ENCODE results near the gene IGLL1. TPM values are rescaled to one million over a fixed set of nuclear protein-coding genes. Genes with fewer than 3 reads are reported as not detected.
"Not testable (repeated sequence)": the region's sequence is repeated elsewhere in the genome, so short reads cannot be mapped to it uniquely, and the experiment has no call there.

IGLL1 gene
- total RNA-seq, 1 experiment from 2014 or later, result not detected

DNA sequence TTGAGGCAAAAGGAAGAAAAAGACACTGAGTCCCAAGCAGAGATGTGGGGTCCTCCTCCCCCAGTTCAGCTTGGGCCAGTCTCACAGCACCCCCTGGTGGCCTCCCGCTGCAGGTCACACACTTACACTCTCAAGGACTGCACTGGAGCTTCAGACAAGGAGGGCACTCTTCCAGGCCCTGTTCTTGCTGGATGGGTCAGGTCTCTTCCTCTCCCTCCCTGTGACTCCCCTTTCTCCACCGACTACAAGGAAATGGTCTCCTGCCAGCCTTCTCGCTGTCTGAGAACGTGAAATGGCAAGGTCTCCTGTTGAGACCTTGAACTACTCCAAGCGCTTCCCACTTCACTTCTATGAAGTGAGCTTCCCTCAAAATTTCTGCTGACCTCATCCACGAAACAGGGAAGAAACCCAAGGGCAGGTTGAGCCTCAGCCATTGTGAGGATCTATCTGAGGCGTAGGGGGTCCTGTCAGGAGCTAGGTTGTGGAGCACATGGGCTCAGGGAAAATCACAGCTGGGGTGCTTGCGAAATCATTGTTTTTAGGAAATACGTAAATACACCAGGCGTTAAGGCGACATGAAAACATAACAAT lies 11.2 kb upstream of the IGLL1 start:
- DNase-seq (ENCODE audit: low spot score), result peak; percentile 49

DNA sequence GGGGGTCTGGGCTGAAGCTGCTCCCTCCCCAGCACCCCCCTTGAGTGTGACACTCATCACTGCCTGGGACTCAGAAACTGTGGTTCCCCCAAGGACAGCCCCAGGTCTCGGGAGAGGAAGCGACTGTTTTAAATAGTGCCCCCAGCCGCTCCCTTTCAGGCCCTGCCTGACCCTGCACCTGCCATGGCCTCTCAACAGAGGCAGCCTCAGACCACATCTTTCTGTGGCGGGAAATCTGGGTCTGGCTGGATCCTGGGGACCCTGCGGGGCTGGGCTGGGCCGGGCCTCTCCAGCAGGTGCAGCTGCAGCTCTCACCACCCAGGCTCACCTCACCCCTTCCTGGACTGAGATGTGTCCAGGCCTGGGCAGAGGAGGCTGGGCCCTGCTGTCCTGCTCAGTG lies 3.7 kb upstream of the IGLL1 start:
- no peak for DNase-seq (ENCODE audit: low spot score)

DNA sequence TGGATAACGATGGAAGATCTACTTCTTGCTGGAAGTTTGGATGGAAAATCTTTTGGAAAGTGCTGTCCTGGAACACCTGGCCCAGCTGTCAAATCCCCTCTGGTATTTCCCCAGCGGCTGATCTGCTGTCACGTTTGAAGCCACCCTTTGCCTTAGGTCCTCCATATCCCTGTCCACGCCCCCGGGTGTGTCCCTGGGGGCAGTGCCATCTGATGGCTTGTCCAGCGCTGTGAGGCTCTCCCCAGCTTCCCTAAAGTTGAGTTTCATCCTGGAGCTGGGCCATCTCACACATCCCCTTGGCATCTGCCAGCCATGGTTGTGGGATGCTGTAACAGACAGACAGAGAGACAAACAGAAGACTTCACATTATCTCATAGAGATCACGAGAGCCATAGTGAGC lies 3.1 kb upstream of the IGLL1 start:
- no peak for DNase-seq (ENCODE audit: low spot score)

DNA sequence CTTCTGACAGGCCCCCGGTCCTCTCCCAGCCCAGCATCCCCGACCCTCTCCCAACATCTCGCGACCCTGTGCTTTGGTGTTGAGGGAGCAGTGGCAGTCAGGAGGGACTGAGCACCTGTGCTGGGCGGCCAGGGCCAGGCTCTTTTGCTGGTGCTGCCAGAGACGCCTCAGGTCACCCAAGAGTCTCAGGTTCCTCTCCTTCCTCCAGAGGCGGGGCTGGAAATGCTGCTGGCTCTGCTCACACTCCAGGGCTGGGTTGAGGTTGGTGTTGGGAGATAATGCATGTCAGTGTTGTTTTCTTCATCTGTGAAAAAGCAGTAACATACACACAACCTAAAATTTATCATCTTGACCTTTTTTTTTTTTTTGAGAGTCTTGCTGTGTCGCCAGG lies 1.2 kb upstream of the IGLL1 start:
- no peak for DNase-seq (ENCODE audit: low spot score)

DNA sequence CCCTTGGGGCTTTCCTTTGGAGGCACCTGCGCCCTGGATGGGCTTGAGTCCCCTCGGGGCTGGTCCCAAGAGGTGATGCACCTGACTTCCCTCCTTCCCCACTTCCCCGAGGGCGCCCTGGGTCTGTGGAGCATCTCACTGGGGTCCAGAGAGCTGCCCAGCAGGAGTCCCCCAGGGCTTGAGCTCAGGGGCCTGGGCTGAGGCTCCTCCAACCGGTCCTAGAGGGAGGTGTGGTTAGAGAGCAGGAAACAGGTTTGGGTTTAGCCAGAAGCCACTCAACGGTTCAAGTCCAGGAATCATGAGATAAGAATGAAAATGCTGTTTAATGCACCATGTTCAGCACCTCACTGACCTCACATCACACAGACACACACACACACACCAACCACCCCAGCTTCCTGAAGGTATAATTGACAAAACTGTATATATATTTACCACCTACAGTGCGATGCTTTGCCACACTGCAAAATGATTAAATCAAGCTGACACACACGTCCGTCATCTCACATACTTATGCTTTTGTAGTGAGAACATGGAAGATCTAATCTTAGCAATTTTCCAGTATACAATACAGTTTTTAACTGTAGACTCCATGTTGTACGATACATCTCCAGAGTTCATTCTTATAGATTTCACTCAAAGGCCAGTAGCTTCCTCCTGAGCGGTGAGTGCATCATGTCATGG lies 628 bp upstream of the IGLL1 start:
- DNase-seq (ENCODE audit: low spot score), result no peak

DNA sequence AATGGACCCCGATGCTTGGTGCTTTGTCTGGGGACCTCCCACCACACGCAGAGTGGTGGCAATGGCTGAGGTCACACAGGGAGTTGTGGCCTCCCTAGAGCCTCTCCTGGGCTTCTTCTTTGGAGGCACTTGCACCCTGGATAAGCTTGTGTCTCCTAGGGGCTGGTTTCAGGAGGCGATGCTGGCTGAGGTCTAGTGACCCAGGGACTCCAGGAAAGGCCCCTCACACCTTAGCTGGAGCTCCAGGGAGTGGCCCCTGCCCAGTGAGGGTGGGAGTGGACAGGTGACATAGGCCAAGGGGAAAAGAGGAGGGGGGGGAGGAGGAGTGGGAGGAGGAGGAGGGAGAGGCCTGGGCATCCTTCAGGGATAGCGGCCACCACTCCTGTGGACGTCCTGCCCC lies 810 bp downstream of the IGLL1 start:
- no peak for DNase-seq (ENCODE audit: low spot score)

DNA sequence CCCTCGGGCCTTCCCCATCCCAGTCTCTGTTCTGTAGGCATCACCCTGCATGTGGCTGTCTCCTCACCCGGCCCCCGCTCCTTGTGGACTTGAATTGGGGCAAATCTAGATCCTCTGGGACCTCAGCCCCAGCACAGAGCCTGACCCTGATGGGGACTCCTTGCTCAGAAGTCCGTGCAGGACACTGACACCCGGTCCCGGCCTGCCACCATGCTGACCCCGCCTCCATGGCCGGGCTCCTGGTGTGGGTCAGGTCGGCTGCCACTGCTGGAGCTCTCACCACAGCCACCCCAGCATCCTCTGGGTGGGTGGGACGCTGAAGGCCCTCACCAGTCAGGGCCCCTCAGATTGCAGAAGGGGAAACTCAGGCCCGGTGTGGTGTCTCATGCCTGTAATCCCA lies 1.8 kb downstream of the IGLL1 start:
- no peak for DNase-seq (ENCODE audit: low spot score)

DNA sequence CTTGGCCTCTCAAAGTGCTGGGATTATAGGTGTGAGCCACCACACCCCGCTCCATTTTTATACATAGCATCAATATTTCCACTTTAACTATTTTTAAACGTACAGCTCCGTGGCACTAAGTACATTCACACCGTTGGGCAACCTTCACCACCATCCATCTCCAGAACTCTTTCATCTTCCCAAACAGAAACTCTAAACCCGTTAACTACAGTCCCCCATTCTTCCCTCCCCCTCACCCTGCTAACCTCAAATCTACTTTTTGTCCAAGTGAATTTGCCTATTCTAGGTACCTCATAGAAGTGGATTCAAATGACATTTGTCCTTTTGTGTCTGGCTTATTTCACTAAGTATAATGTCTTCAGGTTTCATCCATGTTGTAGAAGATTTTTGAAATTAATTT lies 3.4 kb downstream of the IGLL1 start:
- DNase-seq (ENCODE audit: low spot score), result no peak

DNA sequence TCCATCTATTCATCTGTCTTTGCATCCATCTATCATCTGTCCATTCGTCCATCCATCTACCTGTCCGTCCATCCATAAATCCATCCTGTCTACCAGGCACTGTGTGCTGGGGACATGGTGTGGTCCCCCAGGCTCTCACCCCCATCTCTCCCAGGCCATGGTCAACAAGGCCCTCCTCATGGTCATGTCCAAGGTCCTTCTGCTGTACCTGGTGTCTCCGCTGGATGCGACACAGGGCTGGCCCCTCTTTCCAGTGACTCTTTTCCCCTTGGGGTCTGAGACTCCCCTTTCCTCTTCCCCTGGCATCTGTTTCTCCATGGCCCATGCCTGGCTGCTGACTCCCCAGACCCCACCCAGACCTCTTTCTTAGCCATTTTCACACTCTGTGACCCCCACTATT lies 4.5 kb downstream of the IGLL1 start:
- DNase-seq (ENCODE audit: low spot score), result no peak

DNA sequence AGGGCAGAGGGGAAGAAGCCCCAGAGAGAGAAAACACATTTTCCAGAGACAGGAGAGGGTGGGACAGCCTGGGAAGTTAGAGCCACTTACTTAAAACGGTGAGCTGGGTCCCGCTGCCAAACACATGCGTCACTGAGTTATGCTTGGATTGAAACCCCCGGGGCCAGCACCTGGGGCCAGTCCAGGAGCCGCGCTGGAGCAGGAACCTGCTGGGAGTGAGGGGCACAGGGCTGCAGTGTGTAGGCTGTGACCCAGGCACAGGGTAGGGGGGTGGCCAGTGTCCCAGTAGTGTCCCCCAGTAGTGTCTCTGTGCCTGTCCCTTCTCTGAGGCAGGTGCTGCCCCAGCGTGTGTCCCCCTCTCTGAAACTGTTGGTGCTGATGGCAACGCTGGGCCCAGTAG lies 5.2 kb downstream of the IGLL1 start:
- DNase-seq (ENCODE audit: low spot score), result no peak

DNA sequence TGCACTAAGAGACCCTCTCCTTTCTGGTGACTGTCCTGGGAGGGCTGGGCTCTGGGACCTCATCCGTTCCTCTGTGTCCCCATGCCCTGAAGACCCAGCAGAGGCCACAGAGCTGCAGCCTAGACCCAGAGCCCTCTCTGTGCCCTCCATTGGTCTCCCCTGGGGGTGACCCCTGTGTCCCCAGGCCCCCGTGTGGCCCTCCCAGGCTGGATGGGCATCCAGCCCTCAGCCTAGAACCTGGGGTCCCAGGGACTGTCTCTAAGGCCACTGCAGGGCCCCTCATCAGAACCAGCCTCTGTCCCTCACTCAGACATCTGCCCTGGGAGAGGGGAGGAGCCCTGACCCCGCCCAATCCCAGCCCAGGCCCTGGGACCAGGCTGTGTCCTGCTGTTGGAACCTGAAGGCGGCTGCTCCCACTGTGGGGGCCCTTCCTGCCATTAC lies 5.7 kb downstream of the IGLL1 start:
- DNase-seq (ENCODE audit: low spot score), result no peak

DNA sequence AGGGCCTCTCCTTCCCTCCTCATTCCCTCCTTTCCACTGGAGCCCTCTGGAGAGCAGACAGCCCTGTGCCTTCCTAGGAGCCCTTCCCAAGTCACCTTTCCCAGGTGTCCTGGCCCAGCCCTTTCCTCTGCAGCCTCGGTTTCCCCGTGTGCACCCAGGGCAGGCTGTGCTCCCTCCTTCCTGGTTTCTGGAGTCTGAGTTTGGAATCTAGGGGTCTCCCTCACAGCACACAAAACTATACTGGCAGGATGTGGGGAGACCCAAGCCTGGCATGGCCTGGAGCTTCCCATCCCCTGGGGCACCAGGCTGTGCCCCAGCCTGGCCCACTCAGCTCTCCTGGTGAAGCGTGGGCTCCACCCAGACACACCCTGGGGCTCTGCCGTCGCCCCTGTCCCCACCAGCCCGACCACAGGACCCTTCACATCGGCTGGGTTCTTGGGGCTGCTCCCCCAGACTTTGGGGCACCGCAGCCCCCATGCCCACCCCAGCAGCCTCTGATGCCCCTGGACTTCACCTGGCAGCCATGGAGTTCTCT lies 6.3 kb downstream of the IGLL1 start:
- not testable (repeated sequence) for DNase-seq (ENCODE audit: low spot score)

DNA sequence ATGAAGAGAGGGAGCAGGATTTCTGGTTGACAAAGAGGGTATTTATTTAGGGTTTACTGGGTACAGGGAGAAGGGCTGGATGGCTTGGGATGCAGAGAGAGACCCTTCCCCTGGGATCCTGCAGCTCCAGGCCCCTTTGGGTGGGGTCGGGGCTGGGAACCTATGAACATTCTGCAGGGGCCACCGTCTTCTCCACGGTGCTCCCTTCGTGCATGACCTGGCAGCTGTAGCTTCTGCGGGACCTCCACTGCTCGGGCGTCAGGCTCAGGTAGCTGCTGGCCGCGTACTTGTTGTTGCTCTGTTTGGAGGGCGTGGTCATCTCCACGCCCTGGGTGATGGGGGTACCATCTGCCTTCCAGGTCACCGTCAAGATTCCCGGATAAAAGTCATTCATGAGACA lies 7.0 kb downstream of the IGLL1 start:
- not testable (repeated sequence) for DNase-seq (ENCODE audit: low spot score)

DNA sequence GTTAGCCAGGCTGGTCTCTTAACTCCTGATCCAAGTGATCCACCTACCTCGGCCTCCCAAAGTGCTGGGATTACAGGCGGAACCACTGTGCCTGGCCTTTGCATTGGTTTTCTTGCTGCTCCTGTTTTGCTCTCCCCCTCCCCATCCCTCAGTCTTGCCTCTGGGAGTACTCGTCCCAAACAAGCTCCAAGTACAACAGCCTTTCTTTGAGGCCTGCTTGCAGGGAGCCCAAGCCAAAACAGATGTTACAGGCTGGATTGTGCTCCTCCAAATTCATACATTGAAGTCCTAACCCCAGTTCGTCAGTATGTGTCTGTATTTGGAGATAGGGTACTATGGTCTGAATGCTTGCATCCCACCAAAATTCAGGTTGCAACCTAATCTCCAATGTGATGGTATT lies 8.6 kb downstream of the IGLL1 start:
- DNase-seq (ENCODE audit: low spot score), result no peak

DNA sequence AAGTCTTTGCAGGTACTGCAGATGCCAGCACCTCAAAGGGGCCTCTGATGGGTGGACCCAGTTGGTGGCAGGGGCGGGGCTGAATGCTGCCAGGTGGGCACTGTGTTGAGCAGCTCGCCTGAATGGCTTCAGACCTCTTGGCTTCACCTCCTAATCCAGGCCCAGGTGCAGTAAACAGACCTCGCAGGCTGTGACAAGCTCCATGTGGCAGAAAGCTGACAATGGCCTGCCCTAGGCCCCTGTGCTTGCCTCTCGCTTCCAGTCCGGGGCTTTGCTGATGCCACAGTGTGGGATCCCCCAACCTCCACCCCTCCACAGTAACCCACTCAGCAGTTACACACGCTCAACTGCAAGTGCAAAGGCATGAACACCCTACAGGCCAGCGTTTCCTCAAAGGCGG lies 9.4 kb downstream of the IGLL1 start:
- DNase-seq (ENCODE audit: low spot score), result no peak

DNA sequence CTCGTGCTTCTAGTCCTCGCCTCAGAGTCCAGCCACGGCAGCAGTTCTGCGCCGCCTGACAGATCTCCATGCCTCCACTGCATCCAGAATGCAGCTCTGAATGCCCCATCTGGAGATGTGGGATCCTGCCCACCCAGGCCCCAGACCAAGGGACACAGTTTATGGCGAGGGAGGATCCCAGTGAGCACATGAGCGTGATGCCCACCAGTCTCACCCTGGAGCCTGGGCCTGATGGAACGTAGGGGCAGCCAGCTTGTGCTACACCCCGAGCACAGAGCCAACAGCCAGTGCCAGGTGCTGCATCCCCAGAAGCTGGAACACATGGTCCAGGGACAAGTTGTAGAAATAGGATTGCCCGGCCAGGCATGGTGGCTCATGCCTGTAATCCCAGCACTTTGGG lies 10.4 kb downstream of the IGLL1 start:
- no peak for DNase-seq (ENCODE audit: low spot score)

DNA sequence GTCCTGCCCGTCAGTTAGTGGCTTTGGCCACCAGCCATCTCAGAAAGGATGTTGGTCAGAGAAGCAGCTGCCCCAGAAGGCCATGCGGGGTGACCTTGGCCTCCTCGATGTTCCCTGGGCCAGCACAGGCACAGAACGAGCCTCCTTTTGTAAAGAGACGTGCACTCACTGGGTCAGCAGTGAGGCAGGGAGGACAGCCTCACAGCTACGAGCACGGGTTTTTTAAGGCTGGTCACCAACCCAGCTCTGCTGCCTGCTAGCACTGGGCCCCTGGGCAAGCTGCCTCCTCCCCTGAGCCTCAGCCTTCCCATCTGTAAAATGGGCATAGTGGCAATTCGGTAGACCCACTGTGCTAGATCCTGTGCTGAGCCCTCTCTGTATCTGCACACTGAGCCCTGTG lies 10.8 kb downstream of the IGLL1 start:
- DNase-seq (ENCODE audit: low spot score), result no peak

DNA sequence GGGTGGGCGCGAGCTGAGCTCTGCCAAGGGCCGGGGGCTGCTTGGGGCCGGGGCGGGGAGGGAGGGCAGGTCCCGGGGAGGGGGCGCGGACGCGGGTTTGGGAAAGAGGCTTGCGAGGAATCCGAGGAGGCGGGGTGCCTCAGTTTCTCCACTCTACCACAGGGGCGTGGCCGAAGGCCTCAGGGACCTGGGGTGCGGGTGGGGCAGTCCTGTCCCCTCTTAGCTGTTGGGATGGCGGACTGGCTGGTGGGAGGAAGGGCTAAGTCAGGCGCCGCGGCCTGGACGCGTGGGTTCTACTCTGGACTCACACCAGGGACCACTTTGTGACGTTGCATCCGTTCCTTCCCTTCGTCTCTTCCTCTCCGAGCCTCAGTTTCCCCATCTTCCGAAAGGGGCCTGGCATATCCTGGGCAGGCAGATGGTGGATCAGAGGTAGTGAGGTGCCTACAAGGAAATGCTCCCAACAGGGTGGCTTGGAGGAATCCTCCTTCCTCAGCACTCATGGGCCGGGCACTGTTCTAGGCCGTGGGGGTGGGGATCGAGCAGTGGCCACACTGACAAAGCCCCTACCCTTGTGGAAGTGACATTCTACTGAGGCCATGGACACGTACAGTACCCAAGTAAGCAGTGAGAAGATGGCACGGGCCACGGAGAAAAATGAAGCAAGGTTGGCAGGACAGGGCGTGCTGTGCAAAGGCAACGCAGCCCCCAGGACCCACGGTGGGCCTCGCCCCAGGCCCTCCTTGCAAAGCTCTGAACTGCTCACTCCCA lies 13.2 kb downstream of the IGLL1 start:
- DNase-seq (ENCODE audit: low spot score), result no peak

DNA sequence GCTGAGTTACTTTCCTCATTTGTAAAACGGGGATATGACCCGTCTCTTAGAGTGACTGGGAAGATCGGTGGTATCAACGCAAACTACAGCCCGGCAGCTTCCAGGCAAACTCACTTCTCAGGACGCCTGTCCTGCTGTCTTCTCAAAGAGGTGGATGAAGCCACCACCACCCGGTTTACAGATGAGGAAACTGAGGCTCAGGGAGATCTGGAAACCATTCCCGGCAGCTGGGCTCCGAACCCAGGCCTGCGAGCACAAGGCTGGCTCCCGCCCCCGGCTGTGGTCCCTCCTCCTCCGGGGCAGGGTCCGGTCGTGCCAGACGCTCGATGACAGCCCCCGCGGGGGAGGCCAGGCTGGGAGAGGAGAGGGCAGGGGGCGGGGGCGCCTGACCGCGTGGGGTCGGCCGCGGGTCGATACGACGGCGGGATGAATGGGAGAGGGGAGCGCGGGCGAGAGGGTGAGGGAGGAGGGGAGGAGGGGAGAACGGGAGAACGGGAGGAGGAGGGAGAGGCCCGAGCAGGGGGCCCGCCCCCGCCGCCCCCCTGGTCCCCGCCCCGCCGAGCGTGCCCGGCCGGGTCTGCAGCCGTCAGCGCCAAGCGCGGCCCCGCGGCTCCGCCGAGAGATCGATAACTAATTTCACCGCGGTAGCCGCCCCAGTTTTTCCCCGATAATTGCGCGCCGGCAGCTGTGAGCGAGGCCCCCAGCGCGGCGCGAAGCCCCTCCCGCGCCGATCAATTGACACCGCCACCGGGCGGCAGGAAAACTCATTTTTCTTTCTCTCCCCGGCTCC lies 14.0 kb downstream of the IGLL1 start:
- no peak for DNase-seq (ENCODE audit: low spot score)

DNA sequence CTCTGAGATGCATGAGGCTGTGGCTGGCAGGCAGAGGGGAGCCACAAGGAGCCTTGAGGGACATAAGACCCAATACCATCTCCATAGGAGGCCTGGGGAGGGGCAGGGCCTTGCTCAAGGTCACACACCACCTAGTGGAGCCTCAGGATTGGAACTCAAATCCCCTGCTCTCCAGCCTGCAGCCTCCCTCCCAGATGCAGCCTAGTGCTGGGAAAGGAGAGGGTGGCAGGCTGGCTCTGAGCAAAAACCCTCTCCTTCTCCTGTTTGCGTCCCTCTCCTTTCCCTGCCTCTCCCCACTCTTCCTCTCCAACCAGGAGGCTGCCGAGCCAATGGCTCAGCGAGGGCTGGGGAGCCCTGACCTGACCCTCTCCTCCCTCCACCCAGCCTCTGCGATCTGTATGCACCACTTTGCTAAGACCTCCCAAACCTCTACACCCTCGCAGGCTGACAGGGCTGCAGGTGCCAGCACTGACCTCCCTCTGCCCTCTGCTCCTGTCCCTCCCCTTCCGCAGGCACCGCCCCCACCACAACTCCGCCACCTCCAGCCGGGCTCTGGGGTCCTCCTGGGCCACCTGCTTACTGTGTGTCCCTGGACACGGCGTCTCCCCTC lies 14.7 kb downstream of the IGLL1 start:
- no peak for DNase-seq (ENCODE audit: low spot score)

DNA sequence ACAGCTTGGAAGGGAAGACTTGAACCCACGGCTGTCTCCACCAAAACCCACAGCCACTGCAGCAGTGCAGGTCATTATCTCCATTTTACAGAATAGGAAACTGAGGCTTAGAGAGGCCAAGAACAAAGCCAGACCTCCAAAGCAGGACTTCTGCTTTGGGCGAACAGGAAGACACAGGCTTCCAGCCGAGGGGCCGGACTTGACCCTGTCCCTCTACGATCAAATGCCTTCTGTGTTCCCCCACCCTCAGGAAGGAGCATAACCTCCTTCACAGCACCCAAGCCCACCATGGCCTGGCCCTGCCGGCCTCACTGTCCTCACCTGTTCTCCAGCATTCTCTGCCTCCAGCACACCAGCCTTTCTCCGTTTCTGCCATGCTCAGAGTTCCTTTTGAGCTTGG lies 15.8 kb downstream of the IGLL1 start:
- no peak for DNase-seq (ENCODE audit: low spot score)

DNA sequence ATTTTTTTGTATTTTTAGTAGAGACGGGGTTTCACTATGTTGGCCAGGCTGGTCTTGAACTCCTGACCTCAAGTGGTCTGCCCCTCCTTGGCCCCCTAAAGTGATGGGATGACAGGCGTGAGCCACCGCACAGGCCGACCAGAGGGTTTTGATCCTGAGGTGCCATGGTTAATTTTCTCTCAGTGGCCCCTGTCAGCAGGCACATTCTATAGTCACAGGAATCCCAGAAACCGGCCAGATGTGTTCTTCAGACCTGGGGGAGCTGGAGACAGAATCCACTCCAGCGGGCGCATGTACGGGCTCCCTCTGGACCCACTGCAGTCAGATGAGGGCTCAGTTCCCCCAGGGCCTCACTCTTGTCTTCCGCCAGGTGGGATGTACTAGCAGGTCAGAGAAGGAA lies 17.0 kb downstream of the IGLL1 start:
- no peak for DNase-seq (ENCODE audit: low spot score)
